OCI-M2 (cell line): Measurements from ENCODE around the gene LIFR.
"Not testable (repeated sequence)": the region's sequence is repeated elsewhere in the genome, so short reads cannot be mapped to it uniquely, and the experiment has no call there.

Experiments
- DNase-seq: peaks from one replicate; lab custom pipeline; 2025; ENCODE audit not compliant: unreplicated experiment; lab: John Stamatoyannopoulos, UW

LIFR gene

GRCh38 chr5:38556599-38557307 is at the start of gene LIFR:
LIFR (minus strand) TSS chr5:38556646; CDS start chr5:38530647, 25,999 bp downstream.
- DNase-seq: no peak

GRCh38 chr5:38605610-38606009 is 49.2 kb upstream of the LIFR start:
- DNase-seq: no peak

- no peak for DNase-seq
Observed at GRCh38 chr5:38603691-38604090, 47.2 kb upstream of the LIFR start.

GRCh38 chr5:38602641-38603040 is 46.2 kb upstream of the LIFR start:
- no peak for DNase-seq

GRCh38 chr5:38601863-38602298 is 45.4 kb upstream of the LIFR start:
- DNase-seq: no peak

- DNase-seq: no peak
Observed at GRCh38 chr5:38601133-38601862, 44.9 kb upstream of the LIFR start.

GRCh38 chr5:38600329-38601045 is 44.0 kb upstream of the LIFR start:
- DNase-seq: no peak

GRCh38 chr5:38599751-38600150 is 43.3 kb upstream of the LIFR start:
- DNase-seq: not testable (repeated sequence)

- no peak for DNase-seq
Observed at GRCh38 chr5:38598994-38599617, 42.7 kb upstream of the LIFR start.

- no peak for DNase-seq
Observed at GRCh38 chr5:38598296-38598993, 42.0 kb upstream of the LIFR start.

- DNase-seq: no peak
Observed at GRCh38 chr5:38596981-38597380, 40.5 kb upstream of the LIFR start.

- DNase-seq: no peak
Observed at GRCh38 chr5:38595132-38595745, 38.8 kb upstream of the LIFR start.

GRCh38 chr5:38593959-38594358 is 37.5 kb upstream of the LIFR start:
- no peak for DNase-seq

- DNase-seq: no peak
Observed at GRCh38 chr5:38591523-38591849, 35.0 kb upstream of the LIFR start.

GRCh38 chr5:38590838-38591522 is 34.5 kb upstream of the LIFR start:
- DNase-seq: no peak

- no peak for DNase-seq
Observed at GRCh38 chr5:38589629-38590028, 33.2 kb upstream of the LIFR start.

- DNase-seq: no peak
Observed at GRCh38 chr5:38585816-38586215, 29.4 kb upstream of the LIFR start.

GRCh38 chr5:38583500-38583899 is 27.1 kb upstream of the LIFR start:
- DNase-seq: no peak

- DNase-seq: no peak
Observed at GRCh38 chr5:38582975-38583319, 26.5 kb upstream of the LIFR start.
